Activated CD8-positive, alpha-beta memory T cell treated with anti-CD3 and anti-CD28 coated beads for 24 hours (primary cell): ENCODE results near the gene ABHD16A.

ENCODE experiments used
- DNase-seq: peaks from one replicate; pipeline ENCODE4 v3.0.0-alpha.2; 2020

ABHD16A gene

DNA sequence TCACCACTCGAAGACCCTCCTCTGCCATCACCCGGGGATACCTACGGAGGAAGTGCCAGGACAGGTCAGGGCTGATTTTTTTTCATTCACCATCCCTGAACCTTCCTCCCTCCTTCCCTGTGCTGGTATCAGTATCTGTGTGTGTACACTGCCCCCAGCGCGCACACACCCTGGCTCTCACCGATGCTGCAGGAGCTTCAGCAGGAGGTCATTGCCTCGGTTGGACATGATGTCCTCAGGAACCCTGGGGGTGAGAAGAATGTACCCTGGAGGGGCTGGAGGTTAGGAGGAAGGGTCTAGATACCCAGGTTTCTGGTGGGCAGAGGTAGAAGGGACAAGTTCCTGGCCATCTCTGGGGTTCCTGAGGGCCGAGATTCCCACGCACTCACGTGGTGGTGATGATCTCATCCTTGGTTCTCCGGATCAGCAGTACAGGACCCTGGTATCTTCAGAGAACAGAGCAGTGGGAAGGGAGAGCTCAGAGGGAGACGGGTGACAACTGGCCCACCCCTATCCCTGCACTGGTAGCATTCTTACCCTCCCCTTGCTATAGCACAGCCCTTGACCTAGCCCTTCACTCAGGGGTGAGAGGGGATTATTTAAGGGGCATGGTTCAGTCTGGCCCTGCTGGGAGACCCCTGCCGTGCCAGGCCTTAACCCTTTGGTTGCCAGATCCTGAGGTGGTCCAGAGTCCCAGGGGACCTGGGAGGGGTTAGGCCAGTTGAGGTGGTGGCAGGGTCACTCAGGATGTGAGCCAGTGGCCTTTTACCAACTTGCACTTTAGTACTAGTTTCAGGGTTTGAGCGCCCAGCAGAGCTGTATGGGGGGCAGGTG is 15.0 kb downstream of the ABHD16A start:
- DNase-seq: no peak

DNA sequence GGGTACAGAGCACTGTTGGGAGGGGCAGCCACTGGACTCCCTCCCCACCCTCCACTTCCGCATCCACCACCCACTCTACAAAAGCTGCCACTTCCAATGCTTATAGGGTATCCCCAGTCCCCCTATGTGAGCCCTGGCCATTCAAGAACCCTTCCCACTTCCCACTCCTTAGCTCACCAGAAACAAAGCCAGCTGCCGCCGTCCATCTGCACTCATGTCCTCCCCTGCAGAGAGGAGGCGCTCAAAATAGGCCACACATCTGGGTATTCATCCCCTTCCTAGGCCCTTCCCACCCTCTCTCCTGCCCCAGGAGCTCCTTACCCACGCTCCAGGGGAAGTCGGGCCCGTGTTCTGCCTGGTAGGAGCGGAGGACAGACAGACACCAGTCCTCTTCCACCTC is 15.8 kb downstream of the ABHD16A start:
- no peak for DNase-seq

DNA sequence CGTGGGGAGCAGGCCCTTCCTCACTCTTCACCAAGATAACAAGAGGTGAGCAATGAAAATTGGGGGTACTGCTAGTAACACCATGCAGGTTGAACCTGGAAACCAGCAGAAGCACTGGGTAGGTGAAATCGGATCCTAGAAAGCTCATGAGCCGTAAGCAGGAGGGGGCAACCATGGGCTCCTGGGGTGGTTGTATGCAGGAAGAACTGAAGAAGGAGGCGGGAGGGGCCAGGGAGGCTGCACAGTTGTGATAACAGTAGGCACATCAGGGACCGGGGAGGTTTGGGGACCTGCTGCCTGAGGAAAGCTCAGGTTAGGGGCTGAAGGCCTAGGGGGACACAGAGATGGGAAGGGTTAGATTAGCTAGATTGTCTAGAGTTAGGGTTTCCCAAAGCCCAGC is 16.6 kb downstream of the ABHD16A start:
- no peak for DNase-seq

DNA sequence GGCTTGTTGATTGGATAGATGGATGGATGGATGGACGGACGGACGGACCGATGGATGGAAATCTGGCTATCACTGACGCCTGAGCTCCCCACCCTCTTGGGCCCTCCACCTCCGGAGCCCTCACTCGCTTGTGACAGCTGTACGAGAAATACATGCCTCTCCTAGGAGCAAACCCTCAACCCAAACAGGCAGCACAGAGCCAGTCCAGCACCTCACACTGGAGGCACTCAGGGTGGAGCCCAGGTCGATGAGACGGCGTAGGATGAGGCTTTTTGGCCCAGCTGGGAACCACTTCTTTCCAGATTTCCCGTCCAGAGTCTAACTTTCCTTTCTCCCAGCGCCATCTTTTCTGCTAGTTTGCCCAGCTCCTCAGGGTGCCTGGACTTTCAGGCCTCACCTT is 19.5 kb downstream of the ABHD16A start:
- DNase-seq: no peak

DNA sequence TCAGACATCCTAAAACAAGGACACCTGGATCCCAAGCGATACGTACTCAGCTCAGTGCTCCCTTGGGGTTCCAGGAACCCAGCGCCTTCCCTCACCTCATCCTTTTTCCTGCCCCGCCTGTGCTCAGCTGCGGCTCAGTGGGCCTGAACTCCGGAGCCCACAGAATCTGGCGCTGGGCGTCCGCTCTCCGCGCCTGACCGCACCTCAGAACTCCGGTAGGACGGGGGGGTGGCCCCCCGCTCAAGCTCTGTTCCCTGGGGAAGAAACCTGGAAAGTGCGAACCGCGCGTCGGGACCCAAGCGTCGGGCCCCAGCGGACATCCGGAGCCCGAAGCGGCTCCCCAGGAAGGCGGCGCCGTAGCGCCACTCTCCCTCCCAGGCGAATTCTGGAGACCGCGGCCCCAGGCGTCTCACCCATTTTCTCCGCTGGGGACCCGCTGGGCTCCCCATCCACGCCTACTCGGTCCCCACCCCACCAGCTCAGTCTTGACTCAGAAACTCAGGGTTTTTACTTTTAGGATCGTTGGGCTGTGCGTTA is 21.9 kb downstream of the ABHD16A start:
- DNase-seq: peak; percentile 75

DNA sequence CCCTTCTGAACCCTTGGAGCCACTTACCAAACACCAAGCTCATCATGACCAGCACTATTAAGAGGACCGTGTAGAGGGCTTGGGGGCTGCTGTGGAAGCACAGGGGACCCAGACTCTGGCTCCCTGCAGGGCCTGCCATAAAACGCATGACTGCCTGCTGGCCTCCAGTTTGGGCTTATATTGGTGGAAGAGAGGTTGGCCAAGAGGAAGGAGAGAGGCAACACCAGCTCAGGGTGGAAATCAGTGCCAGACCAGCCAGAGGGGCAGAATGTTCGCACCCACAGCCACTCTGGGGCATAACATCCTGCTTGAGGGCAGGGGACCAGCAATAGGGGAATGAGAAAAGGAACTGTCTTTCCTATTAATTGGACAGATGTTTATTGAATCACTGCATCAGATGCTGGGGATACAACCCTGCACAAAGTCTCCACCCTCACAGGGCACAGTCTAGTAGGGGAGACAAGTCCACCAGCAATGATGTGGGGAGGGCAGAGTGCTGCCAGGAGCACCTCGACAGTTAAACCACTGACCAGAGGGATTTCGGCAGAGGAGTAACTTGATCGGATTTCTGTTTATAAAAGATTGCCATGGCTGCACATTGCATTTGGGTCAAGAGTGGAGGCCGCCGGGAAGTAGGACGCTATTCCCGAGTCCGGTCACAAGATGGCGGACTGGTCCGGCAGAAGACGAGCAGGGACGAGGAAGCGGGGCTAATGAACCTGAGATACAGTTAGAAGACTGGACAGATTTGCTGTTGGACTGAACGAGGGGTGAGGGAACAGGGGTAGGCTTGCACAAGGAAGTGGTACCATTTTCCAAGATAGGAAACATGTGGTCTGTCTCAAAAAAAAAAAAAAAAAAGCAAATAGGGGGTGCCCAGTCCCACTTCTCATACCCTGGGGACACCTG is 22.6 kb downstream of the ABHD16A start, which contains the start of gene LY6G5C:
TSS of gene LY6G5C (minus strand) at position 842 of the 909 bp plus-strand sequence. CDS start at position 148, 694 bp downstream.
- peak; percentile 83 for DNase-seq

DNA sequence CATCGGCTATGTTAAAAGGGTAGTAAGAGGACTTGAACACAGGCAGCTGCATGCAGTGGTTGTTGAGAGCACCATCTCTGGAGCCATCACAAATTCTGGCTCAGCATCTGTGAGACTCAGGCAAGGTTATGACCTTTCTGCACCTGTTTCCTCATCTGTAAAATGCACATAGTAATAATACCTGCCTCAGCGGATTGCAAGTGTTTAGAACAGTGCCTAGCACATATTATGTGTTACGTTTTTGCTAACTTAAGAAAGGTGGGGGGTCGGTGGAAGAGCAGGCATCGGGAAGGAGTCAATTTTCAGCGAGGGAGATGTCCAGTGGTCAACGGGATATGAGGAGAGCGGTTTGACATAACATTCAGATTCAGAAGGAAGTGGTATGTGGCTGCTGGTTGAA is 25.2 kb downstream of the ABHD16A start:
- no peak for DNase-seq

DNA sequence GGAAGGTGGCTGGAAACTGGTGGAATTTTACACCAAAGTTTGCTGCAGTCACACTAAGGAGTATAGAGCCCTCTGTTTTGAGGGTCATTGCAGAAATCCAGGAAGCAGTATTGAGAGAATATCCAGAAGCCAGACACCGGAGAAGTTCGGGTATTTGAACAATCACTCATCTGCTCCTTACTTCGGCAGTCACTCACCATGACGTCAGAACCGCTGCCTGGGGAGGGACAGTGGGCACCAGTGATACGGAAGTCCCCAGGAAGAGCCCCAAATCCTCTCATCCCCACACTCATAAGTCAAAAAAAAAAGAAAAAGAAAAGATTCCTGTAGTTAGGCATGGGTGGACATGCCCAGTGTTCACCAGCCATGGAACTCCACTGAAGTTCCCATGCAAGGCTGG is 26.2 kb downstream of the ABHD16A start:
- no peak for DNase-seq

DNA sequence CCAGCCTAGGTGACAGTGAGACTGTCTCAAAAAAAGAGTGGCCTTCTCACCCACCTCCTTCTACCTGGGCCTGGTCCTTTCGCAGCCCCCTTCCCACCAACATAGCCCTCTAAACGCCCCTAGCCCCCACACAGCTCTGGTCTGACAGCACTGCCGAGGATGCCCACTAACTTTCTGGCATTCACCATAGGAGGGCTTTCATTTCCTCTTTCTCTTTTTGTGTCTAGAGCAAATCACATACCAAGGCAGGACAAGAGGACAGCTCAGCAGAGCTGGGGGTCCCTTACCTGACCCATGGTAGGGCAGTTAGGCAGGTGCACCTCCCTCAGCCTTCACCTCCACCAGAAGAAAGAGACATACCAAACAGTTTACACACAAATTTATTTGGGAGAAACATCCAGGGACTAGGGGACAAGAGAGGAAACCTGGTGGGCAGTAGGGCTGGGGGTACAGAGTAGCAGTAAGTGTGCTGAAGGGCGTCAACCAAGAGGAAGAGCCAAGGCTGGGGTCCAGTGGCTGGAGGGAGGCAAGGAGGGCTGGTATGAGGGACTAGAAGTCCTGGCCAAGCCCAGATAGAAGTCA is 26.7 kb downstream of the ABHD16A start:
- DNase-seq: no peak

DNA sequence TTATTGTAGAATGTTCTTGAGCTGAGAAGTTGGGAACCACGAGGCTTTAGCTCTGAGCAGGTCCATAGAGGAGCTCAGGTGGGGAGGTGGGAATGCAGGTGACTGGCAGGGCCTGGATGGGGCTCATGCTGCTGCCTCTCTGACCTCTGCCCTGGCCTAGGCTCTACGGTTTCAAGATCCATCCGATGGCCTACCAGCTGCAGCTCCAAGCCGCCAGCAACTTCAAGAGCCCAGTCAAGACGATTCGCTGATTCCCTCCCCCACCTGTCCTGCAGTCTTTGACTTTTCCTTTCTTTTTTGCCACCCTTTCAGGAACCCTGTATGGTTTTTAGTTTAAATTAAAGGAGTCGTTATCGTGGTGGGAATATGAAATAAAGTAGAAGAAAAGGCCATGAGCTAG is 33.4 kb downstream of the ABHD16A start, which contains the start of gene LY6G5B:
TSS of gene LY6G5B (plus strand) at position 301 of the 400 bp plus-strand sequence. CDS start 975 bp downstream, outside the sequence.
- DNase-seq: no peak

DNA sequence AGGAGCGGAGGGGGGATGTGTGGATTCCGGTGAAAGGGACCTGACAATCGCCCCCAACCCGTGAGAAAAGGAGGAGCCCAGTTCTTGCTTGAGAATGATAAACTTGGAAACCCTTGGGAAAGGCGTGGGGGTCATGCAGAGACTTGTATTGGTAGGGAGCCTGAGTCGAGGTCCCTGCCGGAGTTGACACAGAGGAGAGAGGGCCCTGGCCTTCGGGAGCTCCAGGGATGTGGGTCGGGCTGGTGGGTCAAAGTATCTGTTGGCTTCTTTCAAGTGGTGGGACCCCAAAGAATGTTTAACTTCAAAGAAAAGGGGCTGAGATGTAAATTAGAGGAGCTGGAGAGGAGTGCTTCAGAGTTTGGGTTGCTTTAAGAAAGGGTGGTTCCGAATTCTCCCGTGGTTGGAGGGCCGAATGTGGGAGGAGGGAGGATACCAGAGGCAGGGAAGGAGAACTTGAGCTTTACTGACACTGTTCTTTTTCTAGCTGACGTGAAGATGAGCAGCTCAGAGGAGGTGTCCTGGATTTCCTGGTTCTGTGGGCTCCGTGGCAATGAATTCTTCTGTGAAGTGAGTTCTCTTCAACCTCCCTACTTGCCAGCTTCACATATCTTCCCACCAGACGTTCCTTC is 36.7 kb downstream of the ABHD16A start:
- DNase-seq: no peak

DNA sequence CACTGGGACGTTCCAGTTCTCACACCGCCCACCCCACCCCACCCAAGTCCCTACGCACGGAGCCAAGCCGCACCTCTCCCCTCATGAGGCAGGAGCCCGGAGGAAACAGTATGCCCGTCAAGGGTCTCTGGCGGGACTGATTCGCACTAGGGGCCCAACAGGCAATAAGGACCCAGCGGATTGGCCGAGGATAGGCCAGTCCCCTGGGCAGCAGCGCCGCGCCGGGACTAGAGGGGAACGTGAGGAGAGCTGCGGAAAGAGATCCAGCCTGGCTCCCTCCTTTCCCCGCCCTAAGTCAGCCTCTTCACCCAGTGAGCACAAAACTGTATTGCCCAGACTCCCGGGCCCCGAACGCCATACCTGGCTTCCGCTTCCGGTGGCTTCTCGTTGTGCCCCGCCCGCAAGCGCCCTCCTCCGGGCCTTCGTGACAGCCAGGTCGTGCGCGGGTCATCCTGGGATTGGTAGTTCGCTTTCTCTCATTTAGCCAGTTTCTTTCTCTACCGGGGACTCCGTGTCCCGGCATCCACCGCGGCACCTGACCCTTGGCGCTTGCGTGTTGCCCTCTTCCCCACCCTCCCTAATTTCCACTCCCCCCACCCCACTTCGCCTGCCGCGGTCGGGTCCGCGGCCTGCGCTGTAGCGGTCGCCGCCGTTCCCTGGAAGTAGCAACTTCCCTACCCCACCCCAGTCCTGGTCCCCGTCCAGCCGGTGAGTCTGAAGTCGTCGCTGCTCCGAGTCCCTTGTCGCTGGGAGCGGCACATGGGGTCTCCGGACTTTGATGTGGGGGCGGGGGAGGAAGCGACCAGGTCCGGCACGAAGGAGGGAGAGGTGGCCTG is 37.4 kb downstream of the ABHD16A start, which contains the start of gene CSNK2B:
TSS of gene CSNK2B (plus strand) at position 580 of the 836 bp plus-strand sequence. CDS start 752 bp downstream, outside the sequence.
- peak; percentile 98 for DNase-seq

DNA sequence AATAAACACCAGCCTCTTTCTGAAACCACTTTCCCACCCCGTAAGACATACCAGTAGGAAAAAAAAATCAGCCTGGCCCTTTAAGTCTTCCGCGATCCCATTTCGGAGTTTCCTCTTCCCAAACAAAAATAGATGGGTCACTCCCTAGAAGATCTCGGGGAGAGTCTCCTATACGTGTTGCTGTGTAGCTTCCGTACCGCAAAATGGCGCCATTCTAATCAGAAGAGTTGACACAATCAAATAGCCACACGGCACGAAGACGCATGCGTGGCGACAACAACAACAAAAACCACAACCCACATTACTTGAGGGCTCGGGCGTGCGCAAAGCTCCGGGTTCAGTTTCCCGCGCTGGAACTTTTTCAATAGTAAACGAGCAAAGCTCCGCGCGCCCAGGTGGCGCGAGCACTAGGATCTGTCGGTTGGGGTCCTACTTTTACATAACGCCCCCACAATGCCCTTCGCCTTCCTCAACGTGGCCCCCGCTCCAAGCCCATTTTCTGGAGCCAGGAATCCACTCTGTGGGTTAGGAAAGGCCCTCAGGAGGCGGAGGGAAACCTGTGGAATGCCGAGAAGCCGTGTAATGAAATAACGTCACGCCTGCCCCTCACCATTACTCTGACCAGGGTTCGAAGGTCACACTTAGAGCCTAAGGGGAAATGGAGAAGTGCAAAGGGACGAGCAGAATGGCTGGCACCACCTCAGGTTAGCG is 38.2 kb downstream of the ABHD16A start, which contains the start of gene GPANK1:
TSS of gene GPANK1 (minus strand) at position 208 of the 711 bp plus-strand sequence. CDS start 519 bp downstream, outside the sequence.
- peak; percentile 90 for DNase-seq

DNA sequence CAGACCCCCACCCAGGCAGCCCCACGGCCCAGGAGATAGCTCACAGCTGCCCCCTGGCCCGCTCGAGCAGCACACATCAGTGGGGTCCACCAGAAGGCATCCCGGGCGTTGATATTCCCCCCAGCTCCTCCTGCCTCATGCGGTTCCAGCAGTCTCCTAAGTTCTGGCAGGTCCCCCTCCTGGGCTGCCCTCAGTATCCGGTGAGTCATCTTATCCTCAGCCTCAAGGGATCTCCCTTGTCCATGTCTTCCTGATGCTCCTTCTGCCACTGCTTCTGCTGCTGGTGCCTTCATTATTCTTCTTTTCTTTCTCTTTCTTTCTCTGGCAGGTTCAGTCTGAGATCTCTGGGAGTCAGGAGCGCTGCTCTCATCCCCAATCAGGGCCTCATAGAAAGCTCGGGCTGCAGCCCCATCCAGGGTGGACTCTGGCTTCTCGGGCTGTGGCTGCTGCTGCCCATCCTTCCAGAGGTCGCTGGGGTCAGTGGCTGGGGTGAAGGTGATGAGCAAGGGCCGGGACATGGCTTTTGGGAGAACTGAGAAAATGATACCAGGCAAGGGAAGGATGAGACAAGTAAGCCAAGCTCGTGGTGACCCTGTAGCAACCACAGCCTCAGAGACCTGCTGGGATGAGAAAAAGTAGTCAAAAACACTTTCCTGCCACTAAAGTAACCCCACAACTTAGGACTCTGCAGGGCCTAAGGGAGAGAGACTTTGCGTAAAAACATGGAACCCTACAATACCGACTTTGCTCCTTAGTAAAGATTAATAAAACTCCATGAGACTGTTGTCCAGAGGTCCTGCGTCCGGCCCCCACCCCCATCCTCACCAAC is 38.9 kb downstream of the ABHD16A start:
- no peak for DNase-seq

DNA sequence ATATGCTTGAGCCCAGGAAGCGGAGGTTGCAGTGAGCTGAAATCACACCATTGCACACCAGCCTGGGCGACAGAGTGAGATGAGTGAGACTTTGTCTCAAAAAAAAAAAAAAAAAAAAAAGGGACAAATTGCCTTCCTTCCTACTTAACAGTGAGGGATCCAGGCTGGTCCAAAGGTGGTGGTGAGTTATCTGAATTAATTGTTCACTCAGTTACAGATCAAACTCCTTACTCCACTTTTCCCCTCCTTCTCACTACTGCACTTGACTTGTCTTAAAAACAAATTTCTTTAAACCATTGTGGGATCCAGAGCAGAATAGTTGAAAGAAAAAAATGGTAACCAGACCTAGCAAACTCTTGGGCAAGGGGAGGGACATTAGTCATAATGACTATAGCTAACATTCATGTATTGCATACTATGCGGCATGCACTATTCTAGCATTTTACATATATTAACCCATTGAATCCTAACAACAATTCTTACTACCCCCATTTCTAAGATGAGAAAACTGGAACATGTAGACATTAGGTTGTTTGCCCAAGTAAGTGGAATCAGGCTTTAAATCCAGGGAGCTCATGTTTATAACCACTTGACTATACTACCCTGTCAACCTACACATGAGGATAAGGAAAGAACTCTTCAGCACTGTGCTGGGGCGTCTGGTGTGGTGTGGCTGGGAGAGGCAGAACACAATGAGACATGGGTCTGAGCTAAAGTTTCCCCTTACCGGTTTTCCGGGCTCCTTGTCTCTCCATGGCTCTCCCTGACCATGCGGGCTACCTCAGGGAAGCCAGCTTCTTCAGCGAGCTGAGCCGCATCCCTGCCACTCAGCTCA is 39.8 kb downstream of the ABHD16A start:
- DNase-seq: no peak

DNA sequence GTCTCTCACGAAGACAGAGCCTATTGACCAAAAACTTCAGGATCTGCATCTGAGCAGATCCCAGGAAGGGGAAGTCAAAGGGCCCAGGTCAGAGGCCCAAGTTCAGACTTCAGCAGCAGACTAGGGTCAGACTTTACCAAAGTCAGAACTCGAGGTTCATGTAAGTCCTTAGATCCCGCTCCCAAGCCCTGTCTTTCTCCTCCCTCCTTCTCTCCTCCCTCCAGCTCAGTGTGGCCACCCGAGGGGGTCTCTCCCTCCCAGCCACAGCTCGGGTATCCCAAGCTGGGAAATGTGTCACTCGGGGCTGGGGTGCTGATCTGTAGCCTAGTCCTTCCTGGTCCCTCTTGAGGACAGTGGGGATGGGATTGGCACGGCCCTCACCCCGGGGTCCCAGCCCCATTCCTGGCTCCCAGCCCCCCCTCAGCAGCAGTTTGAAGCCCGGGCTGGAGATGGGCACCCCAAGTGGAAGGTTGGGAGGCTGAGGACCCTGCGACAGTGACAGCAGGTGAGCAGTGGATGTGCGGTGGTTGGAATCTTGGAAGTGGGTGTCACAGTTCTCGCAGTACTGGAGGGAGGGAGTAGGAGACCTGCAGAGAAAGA is 40.9 kb downstream of the ABHD16A start:
- DNase-seq: no peak

DNA sequence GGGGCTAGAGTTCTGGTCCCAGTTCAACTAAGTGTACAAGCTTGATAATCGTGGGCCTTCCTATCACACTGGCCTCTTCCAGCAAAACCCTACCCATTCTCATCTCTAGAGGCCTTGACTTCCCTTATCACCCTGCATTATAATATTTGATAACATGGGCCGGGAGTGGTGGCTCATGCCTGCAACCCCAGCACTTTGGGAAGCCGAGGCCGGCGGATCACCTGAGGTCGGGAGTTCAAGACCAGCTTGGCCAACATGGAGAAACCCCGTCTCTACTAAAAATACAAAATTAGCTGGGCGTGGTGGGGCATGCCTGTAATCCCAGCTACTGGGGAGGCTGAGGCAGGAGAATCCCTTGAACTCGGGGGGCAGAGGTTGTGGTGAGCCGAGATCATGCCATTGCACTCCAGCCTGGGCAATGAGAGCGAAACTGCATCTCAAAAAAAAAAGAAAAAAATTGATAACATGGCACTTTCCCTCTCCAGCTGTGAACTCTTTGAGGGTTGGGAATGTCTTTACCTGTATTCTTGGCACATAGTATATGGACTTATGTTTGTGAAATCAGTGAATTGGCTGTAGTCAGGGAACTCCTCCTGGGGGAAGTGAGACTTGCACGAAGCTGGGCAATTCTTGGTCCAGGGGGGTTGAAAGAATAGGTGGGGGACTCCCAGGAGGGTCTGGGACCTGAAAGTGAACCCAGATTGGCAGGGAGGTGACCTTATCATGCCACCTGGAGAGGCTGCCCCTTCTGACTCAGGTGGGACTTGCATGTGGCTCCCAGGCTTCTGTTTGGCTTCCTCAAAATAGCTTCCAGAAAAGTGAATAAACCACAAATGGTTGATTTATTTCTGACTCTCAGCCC is 41.6 kb downstream of the ABHD16A start:
- DNase-seq: no peak
